Sigmoid colon (tissue), 3 donors: Measurements from ENCODE around the gene ZNF740.

Source experiments
- CTCF ChIP-seq, 4 experiments: fragments of 450-650 bp in 3 of 4; fragments of 200-600 bp in 1 of 4; IDR thresholded peaks; one replicate each; pipeline ENCODE4 v1.5.1; 2016 to 2019; ENCODE audit warnings: antibody characterized with exemption in 4 of 4, mild to moderate bottlenecking in 3 of 4, moderate library complexity in 2 of 4
- POLR2A ChIP-seq, 2 donors: fragments of 450-650 bp; IDR thresholded peaks; one replicate each; pipeline ENCODE4 v1.6.1; 2016; ENCODE audit warnings: antibody characterized with exemption in 2 of 2, mild to moderate bottlenecking in 2 of 2, moderate library complexity in 2 of 2

- no peak for TF ChIP-seq CTCF (IDR thresholded peaks at IDR 0.05)
- TF ChIP-seq POLR2A (IDR thresholded peaks at IDR 0.05): no peak
Observed at GRCh38 chr12:53174881-53175491, 5.5 kb upstream of the ZNF740 start.
